ENCODE data around the gene NKTR. TPM values are rescaled to one million over a fixed set of nuclear protein-coding genes. Genes with fewer than 3 reads are reported as not detected.

The NKTR gene
- total and polyA plus RNA-seq, 2 of the 13 experiments (the other 11 are each of a cell fraction or from before 2014, with no cell fraction given), result 41.3 to 59.6 TPM

GRCh38 chr3:42654331-42655201 lies 54.1 kb downstream of the NKTR start (continued):
- TF ChIP-seq ZFP91 (CRISPR knock-in tag; IDR thresholded peaks at IDR 0.05; ENCODE audit: borderline replicate concordance) (peak; percentile 98), ZNF703 (CRISPR knock-in tag; IDR thresholded peaks at IDR 0.05; ENCODE audit: borderline replicate concordance) (no peak), MAX (IDR thresholded peaks at IDR 0.05) (peak; percentile 90), BCL3 (CRISPR knock-in tag; IDR thresholded peaks at IDR 0.05) (0 out of 2 replicates have a peak, but pooled peaks have one; percentile 33), ZNF792 (CRISPR knock-in tag; IDR thresholded peaks at IDR 0.05) (peak; percentile 42; the same call in 1 of the 2 replicates), ZNF543 (CRISPR knock-in tag; IDR thresholded peaks at IDR 0.05) (peak; percentile 70; the same call in 1 of the 2 replicates), ZBTB21 (CRISPR knock-in tag; IDR thresholded peaks at IDR 0.05) (no peak), ZNF75D (CRISPR knock-in tag; IDR thresholded peaks at IDR 0.05; ENCODE audit: borderline replicate concordance) (no peak), ZNF550 (CRISPR knock-in tag; IDR thresholded peaks at IDR 0.05; ENCODE audit: borderline replicate concordance) (no peak), ETV6 (CRISPR knock-in tag; conservative IDR thresholded peaks at IDR 0.05) (no peak), PLRG1 (conservative IDR thresholded peaks at IDR 0.05) (no peak), ZNF569 (CRISPR knock-in tag; IDR thresholded peaks at IDR 0.05; ENCODE audit: borderline replicate concordance) (no peak), LCORL (IDR thresholded peaks at IDR 0.05) (no peak), LCORL (CRISPR knock-in tag; IDR thresholded peaks at IDR 0.05) (peak; percentile 37; the same call in 1 of the 2 replicates), ZNF776 (CRISPR knock-in tag; IDR thresholded peaks at IDR 0.05) (no peak), KAT8 (CRISPR knock-in tag; IDR thresholded peaks at IDR 0.05) (peak; percentile 55), MTA3 (CRISPR knock-in tag; IDR thresholded peaks at IDR 0.05) (no peak), ZNF510 (CRISPR knock-in tag; IDR thresholded peaks at IDR 0.05; ENCODE audit: low read depth) (0 out of 2 replicates have a peak, but pooled peaks have one; percentile 71), ZNF740 (CRISPR knock-in tag; IDR thresholded peaks at IDR 0.05) (no peak), HES4 (CRISPR knock-in tag; IDR thresholded peaks at IDR 0.05; ENCODE audit: borderline replicate concordance) (no peak), SIN3A (IDR thresholded peaks at IDR 0.05; ENCODE audit: borderline replicate concordance, low read depth, low read length) (no peak), ELF4 (CRISPR knock-in tag; IDR thresholded peaks at IDR 0.05; ENCODE audit: borderline replicate concordance) (no peak), ZSCAN30 (CRISPR knock-in tag; IDR thresholded peaks at IDR 0.05) (no peak), KAT7 (CRISPR knock-in tag; IDR thresholded peaks at IDR 0.05; ENCODE audit: borderline replicate concordance) (no peak), ZBTB20 (CRISPR knock-in tag; IDR thresholded peaks at IDR 0.05; ENCODE audit: borderline replicate concordance, low read depth) (no peak), MBD4 (IDR thresholded peaks at IDR 0.05; ENCODE audit: borderline replicate concordance, low read length) (no peak), TARDBP (CRISPR knock-in tag; IDR thresholded peaks at IDR 0.05) (no peak)
